Progenitor cell of endocrine pancreas (in vitro differentiated cells): Measurements from ENCODE around the gene POGZ. TPM values are rescaled to one million over a fixed set of nuclear protein-coding genes. Genes with fewer than 3 reads are reported as not detected.
A peak's percentile ranks its signal among the peaks of the same experiment; 100 is the strongest.
"Not testable (repeated sequence)": the region's sequence is repeated elsewhere in the genome, so short reads cannot be mapped to it uniquely, and the experiment has no call there.

ENCODE experiments used
- DNase-seq: peaks from one replicate; pipeline ENCODE4 v3.0.0; 2021; ENCODE audit warnings: low spot score; ENCODE audit not compliant: unreplicated experiment
- H3K27ac Mint-ChIP-seq: 2 replicates; pipeline ENCODE4 v1.8.0; 2021; ENCODE audit warnings: mild to moderate bottlenecking, moderate library complexity, mixed read lengths
- H3K27me3 Mint-ChIP-seq: 2 replicates; pipeline ENCODE4 v1.8.0; 2021; ENCODE audit warnings: mixed read lengths
- H3K36me3 Mint-ChIP-seq: 2 replicates; pipeline ENCODE4 v1.8.0; 2022; ENCODE audit warnings: mixed read lengths; ENCODE audit not compliant: insufficient read depth
- H3K4me1 Mint-ChIP-seq: 2 replicates; pipeline ENCODE4 v1.8.0; 2021; ENCODE audit warnings: low read depth, mixed read lengths
- H3K4me3 Mint-ChIP-seq: 2 replicates; pipeline ENCODE4 v1.8.0; 2021; ENCODE audit warnings: low read depth, mild to moderate bottlenecking, moderate library complexity, mixed read lengths
- H3K9me3 Mint-ChIP-seq: 2 replicates; pipeline ENCODE4 v1.8.0; 2021; ENCODE audit warnings: low read depth, mixed read lengths
- total RNA-seq: library from RNA; stranded (reverse); gene quantifications from 2 replicates; pipeline ENCODE4 v1.2.1, GENCODE V29; 2021
- TF ChIP-seq, protein P1 (sequence below): fragments of 200-600 bp; sonication (generic); IDR thresholded peaks from one replicate; pipeline ENCODE4 v1.5.0; 2021; ENCODE audit warnings: antibody characterized with exemption, mild to moderate bottlenecking; ENCODE audit not compliant: unreplicated experiment

Gene POGZ
- total RNA-seq, 1 donor from 2014 or later: 188 TPM

GRCh38 chr1:151436985-151437384, 22.3 kb downstream of the POGZ start:
- H3K4me1 Mint-ChIP-seq: peaks cover 3% of the 10 kb centered on the region
- no peaks in the 10 kb centered on the region for H3K27me3 Mint-ChIP-seq
- peak overlapping the region; percentile 17 for H3K27ac Mint-ChIP-seq
- H3K36me3 Mint-ChIP-seq: peaks cover 13% of the 10 kb centered on the region
- H3K4me3 Mint-ChIP-seq: no peak overlapping the region
- no peak for DNase-seq
- TF ChIP-seq, protein P1, sequence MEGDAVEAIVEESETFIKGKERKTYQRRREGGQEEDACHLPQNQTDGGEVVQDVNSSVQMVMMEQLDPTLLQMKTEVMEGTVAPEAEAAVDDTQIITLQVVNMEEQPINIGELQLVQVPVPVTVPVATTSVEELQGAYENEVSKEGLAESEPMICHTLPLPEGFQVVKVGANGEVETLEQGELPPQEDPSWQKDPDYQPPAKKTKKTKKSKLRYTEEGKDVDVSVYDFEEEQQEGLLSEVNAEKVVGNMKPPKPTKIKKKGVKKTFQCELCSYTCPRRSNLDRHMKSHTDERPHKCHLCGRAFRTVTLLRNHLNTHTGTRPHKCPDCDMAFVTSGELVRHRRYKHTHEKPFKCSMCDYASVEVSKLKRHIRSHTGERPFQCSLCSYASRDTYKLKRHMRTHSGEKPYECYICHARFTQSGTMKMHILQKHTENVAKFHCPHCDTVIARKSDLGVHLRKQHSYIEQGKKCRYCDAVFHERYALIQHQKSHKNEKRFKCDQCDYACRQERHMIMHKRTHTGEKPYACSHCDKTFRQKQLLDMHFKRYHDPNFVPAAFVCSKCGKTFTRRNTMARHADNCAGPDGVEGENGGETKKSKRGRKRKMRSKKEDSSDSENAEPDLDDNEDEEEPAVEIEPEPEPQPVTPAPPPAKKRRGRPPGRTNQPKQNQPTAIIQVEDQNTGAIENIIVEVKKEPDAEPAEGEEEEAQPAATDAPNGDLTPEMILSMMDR: no peak
- no peaks in the 10 kb centered on the region for H3K9me3 Mint-ChIP-seq

DNA sequence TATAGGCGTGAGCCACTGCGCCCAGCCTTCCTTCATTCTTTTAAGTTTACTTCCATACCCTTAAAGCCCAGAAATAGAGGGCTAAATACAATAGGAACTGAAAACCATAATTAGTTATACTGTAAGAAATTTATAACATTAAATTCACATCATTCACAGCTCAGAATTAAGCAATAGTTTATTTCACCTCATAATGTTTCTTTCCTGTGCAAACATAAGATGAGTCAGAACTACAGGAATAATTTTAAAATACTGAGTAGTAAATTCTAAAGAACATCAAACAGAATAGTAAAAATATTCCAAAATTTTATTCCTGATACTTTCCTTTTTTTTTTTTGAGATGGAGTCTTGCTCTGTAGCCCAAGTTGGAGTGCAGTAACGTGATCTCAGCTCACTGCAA, 24.1 kb downstream of the POGZ start:
- TF ChIP-seq, protein P1: no peak
- Mint-ChIP-seq H3K36me3 (peaks cover 6% of the 10 kb centered on the region), H3K27me3 (no peaks in the 10 kb centered on the region), H3K9me3 (no peaks in the 10 kb centered on the region), H3K27ac (no peak overlapping the region), H3K4me1 (peaks cover 2% of the 10 kb centered on the region), H3K4me3 (no peak overlapping the region)
- no peak for DNase-seq

DNA sequence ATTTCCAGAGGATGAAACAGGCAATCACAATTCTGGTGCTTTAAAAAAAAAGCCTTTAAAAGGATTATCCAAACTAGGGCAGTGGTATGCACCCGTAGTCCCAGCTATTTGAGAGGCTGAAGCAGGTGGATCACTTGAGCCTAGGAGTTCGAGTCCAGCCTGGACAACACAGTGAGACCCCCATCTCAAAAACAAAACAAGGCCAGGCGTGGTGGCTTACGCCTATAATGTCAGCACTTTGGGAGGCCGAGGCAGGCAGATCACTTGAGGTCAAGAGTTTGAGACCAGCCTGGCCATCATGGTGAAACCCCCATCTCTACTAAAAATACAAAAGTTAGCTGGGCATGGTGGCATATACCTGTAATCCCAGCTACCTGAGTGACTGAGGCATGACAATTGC, 25.5 kb downstream of the POGZ start:
- H3K4me3 Mint-ChIP-seq, H3K36me3 Mint-ChIP-seq, H3K27ac Mint-ChIP-seq, H3K9me3 Mint-ChIP-seq, H3K4me1 Mint-ChIP-seq, H3K27me3 Mint-ChIP-seq, DNase-seq: not testable (repeated sequence)

GRCh38 chr1:151428068-151428467, 31.2 kb downstream of the POGZ start:
- no peak overlapping the region for H3K4me3 Mint-ChIP-seq
- no peaks in the 10 kb centered on the region for H3K27me3 Mint-ChIP-seq
- no peaks in the 10 kb centered on the region for H3K9me3 Mint-ChIP-seq
- H3K27ac Mint-ChIP-seq: peak overlapping the region; percentile 21
- peaks cover 34% of the 10 kb centered on the region for H3K36me3 Mint-ChIP-seq
- TF ChIP-seq, protein P1: no peak
- DNase-seq: no peak
- peaks cover 7% of the 10 kb centered on the region for H3K4me1 Mint-ChIP-seq

DNA sequence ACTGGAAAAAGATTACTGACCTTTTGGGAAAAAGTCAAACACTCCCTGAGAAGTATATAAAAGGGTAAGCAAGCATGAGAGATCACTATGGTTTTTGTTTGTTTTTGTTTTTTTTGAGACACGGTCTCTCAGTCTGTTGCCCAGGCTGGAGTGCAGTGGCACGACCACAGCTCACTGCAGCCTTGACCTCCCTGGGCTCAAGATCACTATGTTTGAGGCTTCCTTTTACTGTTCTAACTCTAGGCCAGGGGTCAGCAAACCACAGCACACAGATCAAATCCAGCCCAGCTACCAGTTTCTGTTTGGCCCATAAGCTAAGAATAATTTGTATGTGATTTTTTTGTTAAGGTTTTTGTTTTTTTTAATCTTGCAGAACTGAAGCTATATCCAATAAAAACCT, 34.2 kb downstream of the POGZ start:
- H3K27ac Mint-ChIP-seq: peak overlapping the region; percentile 62
- TF ChIP-seq, protein P1: no peak
- H3K36me3 Mint-ChIP-seq: peaks cover 43% of the 10 kb centered on the region
- no peaks in the 10 kb centered on the region for H3K9me3 Mint-ChIP-seq
- no peak overlapping the region for H3K4me3 Mint-ChIP-seq
- peaks cover 6% of the 10 kb centered on the region for H3K4me1 Mint-ChIP-seq
- no peak for DNase-seq
- no peaks in the 10 kb centered on the region for H3K27me3 Mint-ChIP-seq

- peak overlapping the region; percentile 69 for H3K27ac Mint-ChIP-seq
- no peak for DNase-seq
- H3K27me3 Mint-ChIP-seq: no peaks in the 10 kb centered on the region
- H3K9me3 Mint-ChIP-seq: no peaks in the 10 kb centered on the region
- no peak overlapping the region for H3K4me3 Mint-ChIP-seq
- peaks cover 30% of the 10 kb centered on the region for H3K36me3 Mint-ChIP-seq
- TF ChIP-seq, protein P1: no peak
- no peaks in the 10 kb centered on the region for H3K4me1 Mint-ChIP-seq
These were observed 39.5 kb downstream of the POGZ start for GRCh38 chr1:151419819-151420218.
